Measurements from ENCODE around the gene RIN3. TPM values are rescaled to one million over a fixed set of nuclear protein-coding genes. Genes with fewer than 3 reads are reported as not detected.

RIN3 gene
- total RNA-seq, 1 donor from 2014 or later: 4.7 TPM

DNA sequence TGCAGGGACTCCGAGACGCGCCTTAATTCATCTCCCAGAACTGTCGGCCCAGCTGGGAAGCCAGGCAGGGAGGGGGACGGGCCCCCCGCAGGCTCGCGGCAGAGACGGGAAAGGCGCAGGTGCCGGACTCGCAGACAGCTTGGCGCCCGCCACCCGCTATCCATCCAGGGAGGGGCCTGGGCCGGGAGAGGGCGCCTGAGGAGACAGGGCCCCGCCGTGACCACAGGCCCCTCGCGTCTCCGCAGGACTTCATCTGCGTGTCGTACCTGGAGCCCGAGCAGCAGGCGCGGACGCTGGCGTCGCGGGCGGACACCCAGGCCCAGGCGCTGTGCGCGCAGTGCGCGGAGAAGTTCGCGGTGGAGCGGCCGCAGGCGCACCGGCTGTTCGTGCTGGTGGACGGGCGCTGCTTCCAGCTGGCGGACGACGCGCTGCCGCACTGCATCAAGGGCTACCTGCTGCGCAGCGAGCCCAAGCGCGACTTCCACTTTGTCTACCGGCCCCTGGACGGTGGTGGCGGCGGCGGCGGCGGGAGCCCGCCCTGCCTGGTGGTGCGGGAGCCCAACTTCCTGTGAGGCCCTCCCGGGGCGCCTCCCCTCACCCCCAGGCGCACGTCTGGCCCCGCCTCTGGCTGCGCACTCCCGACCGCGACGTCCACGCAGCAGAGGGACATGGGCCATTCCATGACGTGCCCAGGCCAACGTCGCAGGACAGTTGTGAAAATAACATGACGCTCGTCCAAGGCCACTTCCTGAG, 174.3 kb downstream of the RIN3 start:
- peaks cover 0 to 6% (median 2%) of the 10 kb centered on the region in 3 donors for H3K36me3 ChIP-seq (ENCODE audit: control insufficient read depth in 3 of 3, insufficient read depth in 3 of 3, low read length in 3 of 3)
- H3K27ac ChIP-seq (ENCODE audit: low read depth, low read length): no peak overlapping the region
- H3K4me1 ChIP-seq (ENCODE audit: control insufficient read depth in 3 of 3, insufficient read depth in 3 of 3, low read length in 3 of 3): peaks cover 6 to 12% (median 9%) of the 10 kb centered on the region in 3 donors
- no peak overlapping the region for H3K9ac ChIP-seq (ENCODE audit: low read depth in 1 of 3, low read length in 3 of 3)
- H3K27me3 ChIP-seq (ENCODE audit: control insufficient read depth in 3 of 3, insufficient read depth in 3 of 3, low read length in 3 of 3): peaks cover 0 to 7% (median 5%) of the 10 kb centered on the region in 3 donors
- no peaks in the 10 kb centered on the region for H3K9me3 ChIP-seq (ENCODE audit: control insufficient read depth in 3 of 3, low read length in 3 of 3)
- H3K4me3 ChIP-seq (ENCODE audit: low read length in 3 of 3): peak overlapping the region; percentile 7 to 22 (median 9)

DNA sequence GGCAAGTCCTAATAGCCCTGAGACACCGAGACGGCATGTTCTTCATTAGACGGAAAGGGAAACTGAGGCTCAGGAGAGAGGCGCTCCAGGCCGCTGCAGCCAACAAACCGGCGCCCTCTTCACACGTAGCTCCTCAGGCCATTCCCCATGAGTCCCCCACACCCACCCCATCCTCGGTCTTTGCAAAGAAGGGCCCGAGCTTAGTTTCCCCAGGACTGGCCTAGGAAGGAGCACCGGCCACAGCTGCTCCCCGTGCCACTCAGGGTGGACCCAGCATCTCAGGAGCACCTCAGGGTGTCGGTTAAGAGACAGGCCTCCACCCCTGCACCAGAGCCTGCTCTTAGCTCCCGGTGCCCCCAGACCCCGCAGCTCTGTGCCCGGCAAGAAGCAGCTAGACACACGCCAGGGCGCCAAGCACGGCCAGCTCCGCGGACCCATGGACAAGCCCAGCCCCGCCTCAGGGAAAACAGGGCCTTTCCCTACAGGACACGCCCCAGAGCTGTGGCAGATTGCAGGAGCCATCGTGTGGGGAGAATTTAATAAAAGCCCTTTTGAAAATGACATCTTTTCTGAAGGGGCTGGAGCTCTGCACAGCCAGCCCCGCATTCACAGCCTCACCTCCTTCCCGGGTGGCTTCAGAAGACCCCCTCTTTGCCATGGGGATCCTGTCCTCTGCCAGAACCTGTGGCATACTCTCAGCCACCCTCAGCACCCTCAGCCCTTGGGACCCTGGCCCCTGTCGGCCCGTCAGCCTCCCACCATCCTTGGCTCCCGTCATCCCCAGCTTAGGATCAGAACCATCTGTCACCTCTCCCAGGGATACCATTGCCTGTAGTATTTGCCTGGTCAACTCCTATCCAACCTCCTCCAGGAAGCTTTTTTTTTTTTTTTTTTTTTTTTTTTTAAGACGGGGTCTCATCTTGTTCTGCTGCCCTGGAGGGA, 175.1 kb downstream of the RIN3 start:
- Histone ChIP-seq H3K4me3 (ENCODE audit: low read length in 3 of 3) (peak overlapping the region in 1 of 3 donors; percentile 9), H3K27ac (ENCODE audit: low read depth, low read length) (no peak overlapping the region), H3K27me3 (ENCODE audit: control insufficient read depth in 3 of 3, insufficient read depth in 3 of 3, low read length in 3 of 3) (peaks cover 0 to 7% (median 5%) of the 10 kb centered on the region in 3 donors), H3K9ac (ENCODE audit: low read depth in 1 of 3, low read length in 3 of 3) (no peak overlapping the region), H3K9me3 (ENCODE audit: control insufficient read depth in 3 of 3, low read length in 3 of 3) (no peaks in the 10 kb centered on the region), H3K4me1 (ENCODE audit: control insufficient read depth in 3 of 3, insufficient read depth in 3 of 3, low read length in 3 of 3) (peaks cover 13 to 15% (median 14%) of the 10 kb centered on the region in 3 donors), H3K36me3 (ENCODE audit: control insufficient read depth in 3 of 3, insufficient read depth in 3 of 3, low read length in 3 of 3) (peaks cover 0 to 6% (median 2%) of the 10 kb centered on the region in 3 donors)

DNA sequence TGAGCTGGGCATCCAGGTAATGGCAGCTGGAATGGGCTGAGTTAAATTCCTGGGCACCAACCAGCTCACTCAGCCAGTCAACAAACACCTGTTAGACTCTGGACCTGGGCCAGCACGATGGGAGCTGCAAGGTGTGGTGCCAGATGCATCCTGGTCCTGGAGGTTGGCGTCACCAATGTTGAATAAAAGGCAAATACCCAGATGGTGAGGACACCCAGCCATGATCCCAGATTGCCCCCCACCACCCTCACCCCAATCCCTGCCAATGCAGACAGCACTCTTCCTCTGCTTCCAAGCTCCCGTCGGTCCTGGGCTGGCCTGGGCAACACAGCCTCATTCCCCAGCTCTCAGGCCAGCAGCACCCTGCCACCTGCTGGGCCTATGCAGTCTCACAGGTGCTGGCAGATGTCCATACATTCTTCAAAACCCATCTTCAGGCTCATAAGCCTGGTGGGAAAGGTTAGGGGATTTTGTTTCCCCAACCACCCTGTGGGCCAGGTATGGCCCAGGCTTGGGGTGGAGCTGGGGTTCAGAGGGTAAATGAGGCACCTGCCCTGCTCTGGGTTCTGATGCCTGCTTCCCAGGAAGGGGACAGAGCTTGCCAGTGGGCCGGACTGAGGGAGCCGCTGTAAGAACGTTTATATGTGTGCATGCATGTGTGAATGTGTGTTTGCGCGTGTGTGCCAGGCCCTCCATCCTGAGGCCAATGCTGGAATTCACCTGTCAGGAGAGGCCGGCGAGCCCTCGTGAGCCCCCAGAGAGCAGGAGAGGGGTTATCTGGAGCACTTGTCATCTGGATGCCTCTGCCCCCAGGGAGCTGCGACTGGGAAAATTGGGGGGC, 176.8 kb downstream of the RIN3 start:
- Histone ChIP-seq H3K36me3 (ENCODE audit: control insufficient read depth in 3 of 3, insufficient read depth in 3 of 3, low read length in 3 of 3) (peaks cover 0 to 5% (median 0%) of the 10 kb centered on the region in 3 donors), H3K27me3 (ENCODE audit: control insufficient read depth in 3 of 3, insufficient read depth in 3 of 3, low read length in 3 of 3) (peaks cover 0 to 7% (median 5%) of the 10 kb centered on the region in 3 donors), H3K4me1 (ENCODE audit: control insufficient read depth in 3 of 3, insufficient read depth in 3 of 3, low read length in 3 of 3) (peaks cover 13 to 15% (median 15%) of the 10 kb centered on the region in 3 donors), H3K9me3 (ENCODE audit: control insufficient read depth in 3 of 3, low read length in 3 of 3) (no peaks in the 10 kb centered on the region), H3K4me3 (ENCODE audit: low read length in 3 of 3) (no peak overlapping the region), H3K27ac (ENCODE audit: low read depth, low read length) (no peak overlapping the region), H3K9ac (ENCODE audit: low read depth in 1 of 3, low read length in 3 of 3) (no peak overlapping the region)

DNA sequence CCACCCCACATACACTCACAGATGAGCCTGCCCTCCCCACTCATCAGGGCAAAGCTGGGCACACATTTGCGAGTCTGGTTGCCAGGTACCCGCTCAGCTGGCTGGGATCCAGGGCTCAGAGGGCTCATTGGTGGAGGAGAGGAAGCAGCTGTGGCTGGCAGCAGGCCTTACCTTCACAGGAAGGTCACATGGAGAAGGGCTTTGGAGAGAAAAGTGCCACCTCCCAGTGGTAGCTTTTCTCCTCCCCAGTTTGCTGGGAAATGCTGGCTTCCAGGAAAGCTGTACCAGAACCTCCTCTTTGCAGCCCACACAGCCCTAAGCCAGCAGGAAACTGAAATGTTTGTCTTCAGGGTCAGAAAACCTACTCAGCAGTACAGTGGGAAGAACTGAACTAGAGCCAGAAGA, 179.2 kb downstream of the RIN3 start:
- no peak overlapping the region for H3K9ac ChIP-seq (ENCODE audit: low read depth in 1 of 3, low read length in 3 of 3)
- no peaks in the 10 kb centered on the region for H3K9me3 ChIP-seq (ENCODE audit: control insufficient read depth in 3 of 3, low read length in 3 of 3)
- H3K4me1 ChIP-seq (ENCODE audit: control insufficient read depth in 3 of 3, insufficient read depth in 3 of 3, low read length in 3 of 3): peaks cover 11 to 15% (median 13%) of the 10 kb centered on the region in 3 donors
- H3K36me3 ChIP-seq (ENCODE audit: control insufficient read depth in 3 of 3, insufficient read depth in 3 of 3, low read length in 3 of 3): peaks cover 0 to 2% (median 0%) of the 10 kb centered on the region in 3 donors
- H3K4me3 ChIP-seq (ENCODE audit: low read length in 3 of 3): no peak overlapping the region
- H3K27me3 ChIP-seq (ENCODE audit: control insufficient read depth in 3 of 3, insufficient read depth in 3 of 3, low read length in 3 of 3): no peaks in the 10 kb centered on the region
- peak overlapping the region; percentile 37 for H3K27ac ChIP-seq (ENCODE audit: low read depth, low read length)

DNA sequence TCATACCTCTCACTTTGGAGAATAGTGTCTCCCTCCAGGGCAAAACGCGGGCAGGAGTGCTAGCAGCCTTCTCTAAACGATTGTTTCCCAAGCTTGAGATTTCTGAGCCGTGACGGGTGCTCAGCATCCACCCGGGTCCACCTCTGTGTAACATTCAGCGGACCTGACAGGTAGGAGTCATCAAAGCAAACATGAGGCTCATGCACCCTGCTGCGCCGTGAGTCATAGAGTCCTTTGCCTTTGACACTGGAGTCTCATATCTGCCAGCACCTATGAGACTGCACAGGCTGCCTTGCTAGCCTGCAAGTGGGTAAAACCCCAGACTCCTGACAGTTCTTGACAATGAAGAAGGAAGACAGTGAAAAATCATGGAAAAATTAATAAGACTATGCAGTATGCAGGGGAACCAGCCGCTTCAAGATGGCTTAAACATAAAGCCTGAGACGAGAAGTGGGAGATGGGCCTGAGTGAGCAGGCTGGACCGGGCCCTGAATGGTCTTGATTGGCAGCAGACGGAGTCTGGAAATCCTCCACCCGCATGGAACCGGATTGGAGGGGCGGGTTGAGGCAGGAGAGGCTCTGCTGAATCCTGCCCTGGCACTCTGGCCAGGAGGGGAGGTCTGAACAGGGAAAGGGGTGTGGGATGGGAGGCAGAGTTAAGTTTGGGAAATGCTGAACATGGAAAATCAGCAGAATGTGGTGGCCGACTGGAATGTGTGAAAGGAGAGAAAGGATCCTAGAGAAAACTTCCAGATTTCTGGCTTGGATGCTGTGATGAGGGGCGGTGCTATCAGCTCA, 180.6 kb downstream of the RIN3 start:
- no peak overlapping the region for H3K9ac ChIP-seq (ENCODE audit: low read depth in 1 of 3, low read length in 3 of 3)
- H3K27ac ChIP-seq (ENCODE audit: low read depth, low read length): no peak overlapping the region
- no peaks in the 10 kb centered on the region for H3K9me3 ChIP-seq (ENCODE audit: control insufficient read depth in 3 of 3, low read length in 3 of 3)
- H3K27me3 ChIP-seq (ENCODE audit: control insufficient read depth in 3 of 3, insufficient read depth in 3 of 3, low read length in 3 of 3): no peaks in the 10 kb centered on the region
- no peak overlapping the region for H3K4me3 ChIP-seq (ENCODE audit: low read length in 3 of 3)
- H3K36me3 ChIP-seq (ENCODE audit: control insufficient read depth in 3 of 3, insufficient read depth in 3 of 3, low read length in 3 of 3): peaks cover 0 to 2% (median 0%) of the 10 kb centered on the region in 3 donors
- H3K4me1 ChIP-seq (ENCODE audit: control insufficient read depth in 3 of 3, insufficient read depth in 3 of 3, low read length in 3 of 3): peaks cover 11 to 15% (median 13%) of the 10 kb centered on the region in 3 donors

DNA sequence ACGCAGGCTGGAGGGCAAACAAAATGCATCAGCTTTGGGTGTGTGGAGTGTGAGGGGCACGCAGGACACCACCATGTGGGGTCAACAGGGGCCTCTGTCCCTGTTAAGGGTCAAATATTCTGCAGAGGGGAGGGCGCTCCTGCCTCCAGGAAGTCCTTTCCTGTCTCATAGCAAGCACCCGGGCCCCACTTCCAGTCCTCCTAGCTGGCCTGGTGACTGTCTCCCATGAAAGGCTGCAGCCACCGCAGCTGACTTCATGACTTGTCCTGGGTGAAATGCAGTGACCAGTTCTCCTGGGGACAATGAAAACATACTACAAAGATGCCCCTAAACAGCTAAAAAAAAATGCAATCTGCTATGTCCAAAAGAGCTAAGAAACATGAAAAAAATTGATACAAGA, 181.2 kb downstream of the RIN3 start:
- peaks cover 0 to 2% (median 0%) of the 10 kb centered on the region in 3 donors for H3K36me3 ChIP-seq (ENCODE audit: control insufficient read depth in 3 of 3, insufficient read depth in 3 of 3, low read length in 3 of 3)
- no peak overlapping the region for H3K4me3 ChIP-seq (ENCODE audit: low read length in 3 of 3)
- no peaks in the 10 kb centered on the region for H3K27me3 ChIP-seq (ENCODE audit: control insufficient read depth in 3 of 3, insufficient read depth in 3 of 3, low read length in 3 of 3)
- no peak overlapping the region for H3K9ac ChIP-seq (ENCODE audit: low read depth in 1 of 3, low read length in 3 of 3)
- peaks cover 11 to 15% (median 13%) of the 10 kb centered on the region in 3 donors for H3K4me1 ChIP-seq (ENCODE audit: control insufficient read depth in 3 of 3, insufficient read depth in 3 of 3, low read length in 3 of 3)
- no peak overlapping the region for H3K27ac ChIP-seq (ENCODE audit: low read depth, low read length)
- no peaks in the 10 kb centered on the region for H3K9me3 ChIP-seq (ENCODE audit: control insufficient read depth in 3 of 3, low read length in 3 of 3)

DNA sequence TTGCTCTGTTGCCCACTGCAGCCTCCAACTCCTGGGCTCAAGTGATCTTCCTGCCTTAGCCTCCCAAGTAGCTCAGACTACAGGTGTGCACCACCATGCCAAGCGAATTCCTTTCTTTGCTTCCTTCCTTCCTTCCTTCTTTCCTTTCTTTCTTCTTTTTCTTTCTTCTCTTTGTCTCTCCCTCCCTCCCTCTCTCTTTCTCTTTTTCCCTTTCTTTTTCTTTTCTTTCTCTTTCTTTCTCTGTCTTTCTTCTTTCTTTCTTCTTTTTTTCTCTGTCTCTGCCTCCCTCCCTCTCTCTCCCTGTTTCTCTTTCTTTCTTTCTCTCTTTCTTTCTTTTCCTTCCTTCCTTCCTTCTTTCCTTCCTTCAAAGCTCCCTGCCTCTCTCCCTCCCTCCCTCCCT, 182.0 kb downstream of the RIN3 start:
- H3K27me3 ChIP-seq (ENCODE audit: control insufficient read depth in 3 of 3, insufficient read depth in 3 of 3, low read length in 3 of 3): no peaks in the 10 kb centered on the region
- H3K4me3 ChIP-seq (ENCODE audit: low read length in 3 of 3): no peak overlapping the region
- H3K9ac ChIP-seq (ENCODE audit: low read depth in 1 of 3, low read length in 3 of 3): no peak overlapping the region
- H3K27ac ChIP-seq (ENCODE audit: low read depth, low read length): no peak overlapping the region
- H3K9me3 ChIP-seq (ENCODE audit: control insufficient read depth in 3 of 3, low read length in 3 of 3): no peaks in the 10 kb centered on the region
- no peaks in the 10 kb centered on the region for H3K36me3 ChIP-seq (ENCODE audit: control insufficient read depth in 3 of 3, insufficient read depth in 3 of 3, low read length in 3 of 3)
- H3K4me1 ChIP-seq (ENCODE audit: control insufficient read depth in 3 of 3, insufficient read depth in 3 of 3, low read length in 3 of 3): peaks cover 11 to 15% (median 13%) of the 10 kb centered on the region in 3 donors

DNA sequence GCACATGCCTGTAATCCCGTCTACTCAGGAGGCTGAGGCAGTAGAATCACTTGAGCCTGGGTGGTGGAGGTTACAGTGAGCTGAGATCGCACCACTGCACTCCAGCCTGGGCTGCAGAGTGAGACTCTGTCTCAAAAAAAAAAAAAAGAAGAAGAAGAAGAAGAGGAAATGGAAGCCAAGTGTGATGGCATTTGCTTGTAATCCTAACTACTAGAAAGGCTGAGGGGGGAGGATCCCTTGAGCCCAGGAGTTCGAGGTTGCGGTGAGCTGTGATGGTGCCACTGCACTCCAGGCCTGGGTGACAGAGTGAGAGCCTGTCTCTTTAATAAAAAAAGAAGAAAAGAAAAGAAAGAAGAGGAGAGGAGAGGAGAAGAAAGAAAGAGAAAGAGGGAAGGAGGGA, 182.8 kb downstream of the RIN3 start:
- no peak overlapping the region for H3K4me3 ChIP-seq (ENCODE audit: low read length in 3 of 3)
- no peak overlapping the region for H3K9ac ChIP-seq (ENCODE audit: low read depth in 1 of 3, low read length in 3 of 3)

DNA sequence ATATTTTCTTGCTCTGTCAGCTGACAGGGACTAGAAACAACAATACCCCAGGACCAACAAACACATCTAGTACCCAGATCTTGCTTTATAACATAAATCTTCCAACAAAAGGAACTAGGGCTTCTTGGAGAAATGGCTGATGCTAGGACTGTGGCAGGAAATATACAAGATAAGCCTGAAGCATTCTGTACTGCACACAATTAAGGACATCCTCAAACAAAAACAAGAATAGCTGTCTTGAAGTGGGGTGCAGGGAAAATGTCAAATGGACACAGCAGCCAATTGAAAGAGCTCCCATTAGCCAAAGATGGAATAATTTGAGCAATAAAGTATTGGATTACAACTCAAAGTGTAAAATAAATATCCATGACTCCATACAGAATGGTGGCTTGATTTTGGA, 184.8 kb downstream of the RIN3 start:
- H3K36me3 ChIP-seq (ENCODE audit: control insufficient read depth in 3 of 3, insufficient read depth in 3 of 3, low read length in 3 of 3): peaks cover 5 to 6% (median 6%) of the 10 kb centered on the region in 3 donors
- H3K9me3 ChIP-seq (ENCODE audit: control insufficient read depth in 3 of 3, low read length in 3 of 3): no peaks in the 10 kb centered on the region
- no peak overlapping the region for H3K9ac ChIP-seq (ENCODE audit: low read depth in 1 of 3, low read length in 3 of 3)
- no peaks in the 10 kb centered on the region for H3K27me3 ChIP-seq (ENCODE audit: control insufficient read depth in 3 of 3, insufficient read depth in 3 of 3, low read length in 3 of 3)
- H3K27ac ChIP-seq (ENCODE audit: low read depth, low read length): no peak overlapping the region
- H3K4me1 ChIP-seq (ENCODE audit: control insufficient read depth in 3 of 3, insufficient read depth in 3 of 3, low read length in 3 of 3): peaks cover 0 to 4% (median 0%) of the 10 kb centered on the region in 3 donors
- no peak overlapping the region for H3K4me3 ChIP-seq (ENCODE audit: low read length in 3 of 3)

More for the DNA sequence above, 182.8 kb downstream of the RIN3 start:
- Histone ChIP-seq H3K36me3 (ENCODE audit: control insufficient read depth in 3 of 3, insufficient read depth in 3 of 3, low read length in 3 of 3) (no peaks in the 10 kb centered on the region), H3K27ac (ENCODE audit: low read depth, low read length) (no peak overlapping the region), H3K9me3 (ENCODE audit: control insufficient read depth in 3 of 3, low read length in 3 of 3) (no peaks in the 10 kb centered on the region), H3K27me3 (ENCODE audit: control insufficient read depth in 3 of 3, insufficient read depth in 3 of 3, low read length in 3 of 3) (no peaks in the 10 kb centered on the region), H3K4me1 (ENCODE audit: control insufficient read depth in 3 of 3, insufficient read depth in 3 of 3, low read length in 3 of 3) (peaks cover 11 to 15% (median 13%) of the 10 kb centered on the region in 3 donors)

Measured in skeletal muscle tissue (tissue), 4 donors.